HL-60 (cell line): Measurements from ENCODE around the gene CDC42EP1.

Source experiments
- DNase-seq, 2 experiments: peaks; one replicate each; pipeline ENCODE4 v3.0.0-alpha.2; 2010 to 2020; ENCODE audit warnings: low read depth in 1 of 2, low spot score in 1 of 2
- H3K27ac ChIP-seq: fragments of 250-450 bp; sonication (Bioruptor Pico); replicated peaks from 2 replicates; pipeline ENCODE4 v1.5.1; 2020; ENCODE audit warnings: mild to moderate bottlenecking, moderate library complexity
- H3K27me3 ChIP-seq: fragments of 250-450 bp; sonication (Bioruptor Pico); 2 replicates; pipeline ENCODE4 v1.5.1; 2021; ENCODE audit warnings: mild to moderate bottlenecking, moderate library complexity; ENCODE audit not compliant: insufficient read depth, poor library complexity, severe bottlenecking
- H3K4me3 ChIP-seq: replicated peaks from 2 replicates; pipeline ENCODE4 v1.5.1; 2011; ENCODE audit warnings: mild to moderate bottlenecking, control low read depth, low read length; ENCODE audit not compliant: insufficient read depth
- CTCF ChIP-seq: IDR thresholded peaks from one replicate; pipeline ENCODE4 v1.5.1; 2011; ENCODE audit warnings: low read length, control low read depth, inconsistent platforms; ENCODE audit not compliant: insufficient read depth
- GABPA ChIP-seq: IDR thresholded peaks from 2 replicates; pipeline ENCODE4 v1.6.1; 2012; ENCODE audit warnings: low read depth
- POLR2AphosphoS5 ChIP-seq: IDR thresholded peaks from 2 replicates; pipeline ENCODE4 v1.6.1; 2012; ENCODE audit warnings: low read depth
- REST ChIP-seq: IDR thresholded peaks from 2 replicates; pipeline ENCODE4 v1.6.1; 2012; ENCODE audit warnings: low read depth; ENCODE audit not compliant: insufficient replicate concordance
- SPI1 ChIP-seq: IDR thresholded peaks from 2 replicates; pipeline ENCODE4 v1.6.1; 2012; ENCODE audit warnings: low read depth, mild to moderate bottlenecking, borderline replicate concordance

CDC42EP1 gene

GRCh38 chr22:37568448-37569008 lies 8.2 kb downstream of the CDC42EP1 start:
- H3K4me3 ChIP-seq, result no peak overlapping the region
- TF ChIP-seq REST (no peak), POLR2AphosphoS5 (no peak), GABPA (no peak), SPI1 (no peak), CTCF (no peak)
- no peak overlapping the region for H3K27ac ChIP-seq
- peaks cover 20% of the 10 kb centered on the region for H3K27me3 ChIP-seq
- DNase-seq, result no peak

- no peak for TF ChIP-seq CTCF
- TF ChIP-seq GABPA, result no peak
- no peak for TF ChIP-seq POLR2AphosphoS5
- no peak for TF ChIP-seq SPI1
- TF ChIP-seq REST, result no peak
- no peak for DNase-seq
- Histone ChIP-seq H3K27me3 (peaks cover 16% of the 10 kb centered on the region), H3K4me3 (no peak overlapping the region), H3K27ac (no peak overlapping the region)
Observed at GRCh38 chr22:37569009-37569920, 9.0 kb downstream of the CDC42EP1 start.

- TF ChIP-seq REST (no peak), GABPA (no peak), CTCF (no peak), POLR2AphosphoS5 (no peak), SPI1 (no peak)
- Histone ChIP-seq H3K27ac (no peak overlapping the region), H3K27me3 (peaks cover 16% of the 10 kb centered on the region), H3K4me3 (no peak overlapping the region)
- no peak for DNase-seq
Observed at GRCh38 chr22:37569921-37570660, 9.8 kb downstream of the CDC42EP1 start.
